Fibroblast of lung (primary cell): ENCODE results near the gene HTATIP2.

Experiments
- CTCF ChIP-seq, 2 donors: IDR thresholded peaks in 1 of 2; conservative IDR thresholded peaks in 1 of 2; 1 replicate in 1 of 2; 2 replicates in 1 of 2; pipeline ENCODE4 v1.5.1; 2011 to 2012; ENCODE audit warnings: low read length in 2 of 2, control low read depth in 1 of 2, inconsistent platforms in 1 of 2, low read depth in 1 of 2, mild to moderate bottlenecking in 1 of 2
- EZH2 ChIP-seq: IDR thresholded peaks from 2 replicates; pipeline ENCODE4 v1.5.1; 2012; ENCODE audit warnings: low read length, control low read depth, mild to moderate bottlenecking; ENCODE audit errors: missing control alignments

- TF ChIP-seq CTCF (conservative IDR thresholded peaks at IDR 0.05 in 1 of 2, IDR thresholded peaks at IDR 0.05 in 1 of 2; ENCODE audit: low read depth in 1 of 2, low read length in 2 of 2) (no peak), EZH2 (no peak)
Observed at GRCh38 chr11:20351751-20352262, 11.7 kb upstream of the HTATIP2 start.
